ENCODE data around the gene CLIP2. TPM values are rescaled to one million over a fixed set of nuclear protein-coding genes. Genes with fewer than 3 reads are reported as not detected.
"Not testable (repeated sequence)": the region's sequence is repeated elsewhere in the genome, so short reads cannot be mapped to it uniquely, and the experiment has no call there.

The CLIP2 gene
- polyA plus RNA-seq, 1 donor: 18.5 TPM

DNA sequence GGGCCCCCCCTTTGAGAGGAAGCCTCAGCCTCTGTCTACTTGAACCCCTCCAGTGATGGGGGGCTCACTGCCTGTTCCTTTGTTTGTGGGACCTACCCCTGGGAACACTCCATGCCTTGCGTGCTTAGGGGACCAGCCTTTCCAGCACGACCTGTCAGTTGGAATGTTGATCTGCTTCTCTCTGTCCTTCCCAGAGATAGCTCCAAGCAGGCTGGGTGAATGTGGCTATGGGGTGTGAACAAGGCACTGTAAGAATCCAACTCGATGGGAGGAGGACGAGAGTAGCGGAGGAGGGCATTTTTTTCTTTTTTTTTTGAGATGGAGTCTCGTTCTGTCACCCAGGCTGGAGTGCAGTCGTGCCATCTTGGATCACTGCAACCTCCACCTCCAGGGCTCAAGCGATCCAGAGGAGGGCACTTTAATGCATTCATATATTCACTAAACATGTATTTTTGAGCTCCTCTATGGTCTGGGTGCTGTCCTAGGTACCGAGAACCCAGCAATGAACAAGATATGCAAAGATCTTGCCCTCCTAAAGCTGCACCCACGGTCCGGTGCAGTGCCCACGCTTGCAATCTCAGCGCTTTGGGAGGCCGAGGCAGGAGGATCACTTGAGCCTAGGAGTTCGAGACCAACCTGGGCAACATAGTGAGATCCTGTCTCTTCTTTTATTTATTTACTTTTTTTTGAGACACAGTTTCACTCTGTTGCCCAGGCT, 8.5 kb downstream of the CLIP2 start:
- no peak for DNase-seq (ENCODE audit: low read depth)

DNA sequence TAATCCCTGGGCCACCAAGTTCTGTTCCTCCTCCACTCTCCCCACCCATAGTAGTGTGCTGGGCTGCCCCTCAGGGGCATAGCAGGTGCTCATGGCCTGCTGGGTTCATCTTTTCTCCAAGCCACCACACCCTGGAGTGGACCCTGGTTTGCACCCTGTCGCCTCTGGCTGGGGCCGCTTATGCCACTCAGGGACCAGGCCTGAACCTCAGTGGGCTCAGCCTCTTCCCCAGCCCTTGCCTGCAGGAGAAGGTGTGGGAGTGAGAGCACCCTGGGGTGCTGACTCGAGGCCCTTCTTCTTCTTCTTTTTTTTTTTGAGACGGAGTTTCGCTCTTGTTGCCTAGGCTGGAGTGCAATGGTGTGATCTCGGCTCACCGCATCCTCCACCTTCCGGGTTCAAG, 10.2 kb downstream of the CLIP2 start:
- no peak for DNase-seq (ENCODE audit: low read depth)

DNA sequence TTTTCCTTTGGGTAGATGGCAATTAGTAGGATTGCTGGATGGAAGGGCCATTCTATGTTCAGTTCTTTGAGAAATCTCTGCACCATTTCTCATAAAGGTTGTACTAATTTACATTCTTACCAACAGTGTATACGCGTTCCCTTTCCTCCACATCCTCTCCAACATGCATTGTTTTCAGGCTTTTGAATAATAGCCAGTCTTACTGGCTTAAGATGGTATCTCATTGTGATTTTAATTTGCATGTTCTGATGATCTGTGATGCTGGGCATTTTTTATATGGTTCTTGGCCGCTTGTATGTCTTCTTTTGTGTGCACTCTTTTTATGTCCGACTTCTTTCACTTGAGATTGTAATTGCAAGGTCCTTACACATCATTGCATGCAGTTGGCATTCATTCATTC, 11.7 kb downstream of the CLIP2 start:
- DNase-seq (ENCODE audit: low read depth): no peak

DNA sequence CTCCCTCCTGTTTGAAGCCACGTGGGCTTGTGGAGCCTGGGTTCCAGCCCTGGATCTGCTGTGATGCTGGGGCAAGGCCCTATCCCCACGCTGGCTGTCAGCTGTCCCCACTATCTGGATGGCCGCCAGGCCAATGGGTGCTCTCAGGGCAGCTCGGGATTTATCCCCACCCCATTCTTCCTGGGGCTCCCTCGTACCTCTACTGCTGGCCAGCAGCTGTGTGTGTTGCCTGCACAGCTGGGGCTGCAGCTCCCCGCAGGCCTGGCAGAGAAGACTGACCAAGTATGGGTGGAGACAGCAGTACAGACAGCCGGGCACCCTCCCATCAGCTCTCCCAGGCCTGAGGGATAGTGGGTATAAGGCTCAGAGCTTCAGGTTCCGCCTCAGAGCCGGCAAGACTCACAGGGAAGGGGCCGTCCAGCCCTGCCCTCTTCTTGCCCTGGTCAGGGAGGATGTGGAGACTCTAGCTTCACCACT, 13.6 kb downstream of the CLIP2 start:
- DNase-seq (ENCODE audit: low read depth): no peak

DNA sequence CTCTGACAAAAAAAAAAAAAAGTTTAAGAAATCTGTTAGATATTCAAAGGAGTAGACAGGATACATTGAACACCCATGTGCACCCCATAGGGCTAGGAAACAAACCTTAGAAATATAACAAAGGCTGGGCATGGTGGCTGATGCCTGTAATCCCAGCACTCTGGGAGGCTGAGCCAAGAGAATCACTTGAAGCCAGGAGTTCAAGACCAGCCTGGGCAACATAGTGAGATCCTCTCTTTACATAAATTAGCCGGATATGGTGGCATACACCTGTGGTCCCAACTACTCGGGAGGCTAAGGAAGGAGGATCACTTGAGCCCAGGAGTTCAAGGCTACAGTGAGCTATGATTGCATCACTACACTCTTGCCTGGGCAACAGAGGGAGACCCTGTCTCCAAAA, 15.3 kb downstream of the CLIP2 start:
- no peak for DNase-seq (ENCODE audit: low read depth)

DNA sequence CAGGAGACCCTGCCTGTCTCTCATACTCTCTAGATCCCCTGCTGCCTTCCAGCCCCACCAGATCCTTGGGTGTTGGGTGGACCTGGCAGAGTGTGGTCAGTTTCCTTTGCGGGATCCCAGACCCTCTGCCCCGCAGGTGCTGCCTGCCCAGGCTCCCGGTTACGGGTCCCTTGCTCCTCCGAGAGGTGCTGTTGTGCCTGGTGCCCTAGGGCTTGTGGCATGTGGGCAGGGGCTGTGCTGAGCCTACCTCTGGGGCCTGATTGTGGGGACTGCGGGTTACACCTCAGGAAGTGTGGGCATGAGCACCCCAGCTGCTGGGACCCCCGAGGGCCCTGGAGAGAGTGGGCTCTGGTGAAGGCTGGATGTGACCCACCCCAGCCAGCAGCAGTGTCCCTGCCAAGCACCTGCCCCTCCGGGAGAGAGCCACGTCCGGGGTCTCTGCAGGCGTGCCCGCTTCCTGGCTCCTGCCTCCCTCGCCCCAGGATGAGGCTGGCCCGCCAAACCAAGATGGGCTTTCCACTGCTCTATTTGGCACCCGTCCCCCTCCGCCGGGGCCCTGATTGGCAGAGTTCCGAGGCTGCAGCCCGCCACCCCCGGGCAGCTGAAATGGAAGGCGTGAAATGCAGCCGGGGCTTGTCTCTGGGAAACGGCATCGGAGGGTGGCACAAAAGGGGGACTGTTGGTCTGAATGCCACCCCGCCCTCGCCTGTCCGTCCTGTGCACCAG, 17.0 kb downstream of the CLIP2 start:
- DNase-seq (ENCODE audit: low read depth): no peak

DNA sequence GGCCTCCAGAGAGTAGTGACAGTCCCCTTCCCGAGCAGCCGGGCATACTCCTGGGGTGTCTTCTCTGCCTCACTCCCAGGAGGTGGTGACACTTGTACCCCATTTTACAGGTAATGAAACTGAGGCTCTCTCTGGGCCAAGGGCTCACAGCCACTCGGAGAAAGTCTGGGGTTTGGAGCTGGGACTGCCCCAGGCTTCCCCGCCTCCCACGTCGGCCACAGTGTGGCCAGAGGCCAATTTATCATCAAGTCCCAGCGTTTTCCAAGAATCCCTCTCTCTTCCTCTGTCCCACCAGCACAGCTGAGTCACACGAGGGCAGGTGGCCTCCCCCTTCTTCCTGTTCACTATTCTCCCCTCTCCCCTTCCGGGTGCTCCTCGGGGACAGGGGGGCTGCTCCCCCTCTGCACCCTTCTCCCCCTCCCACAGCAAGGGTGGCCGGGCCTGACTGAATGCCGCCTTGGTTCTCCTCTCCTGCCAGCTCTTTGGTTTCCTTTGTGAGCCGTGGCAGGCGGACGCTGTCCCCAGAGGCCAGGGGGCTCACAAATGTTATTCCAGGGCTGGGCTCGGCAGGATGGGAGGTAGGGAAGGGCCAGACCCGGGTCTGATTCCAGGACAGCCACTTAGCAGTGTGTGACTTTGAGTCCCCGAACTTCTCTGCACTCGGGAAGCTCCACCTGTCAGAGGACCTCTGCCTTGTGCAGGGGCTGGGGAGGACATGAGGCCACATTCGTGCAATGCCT, 17.7 kb downstream of the CLIP2 start:
- no peak for DNase-seq (ENCODE audit: low read depth)

DNA sequence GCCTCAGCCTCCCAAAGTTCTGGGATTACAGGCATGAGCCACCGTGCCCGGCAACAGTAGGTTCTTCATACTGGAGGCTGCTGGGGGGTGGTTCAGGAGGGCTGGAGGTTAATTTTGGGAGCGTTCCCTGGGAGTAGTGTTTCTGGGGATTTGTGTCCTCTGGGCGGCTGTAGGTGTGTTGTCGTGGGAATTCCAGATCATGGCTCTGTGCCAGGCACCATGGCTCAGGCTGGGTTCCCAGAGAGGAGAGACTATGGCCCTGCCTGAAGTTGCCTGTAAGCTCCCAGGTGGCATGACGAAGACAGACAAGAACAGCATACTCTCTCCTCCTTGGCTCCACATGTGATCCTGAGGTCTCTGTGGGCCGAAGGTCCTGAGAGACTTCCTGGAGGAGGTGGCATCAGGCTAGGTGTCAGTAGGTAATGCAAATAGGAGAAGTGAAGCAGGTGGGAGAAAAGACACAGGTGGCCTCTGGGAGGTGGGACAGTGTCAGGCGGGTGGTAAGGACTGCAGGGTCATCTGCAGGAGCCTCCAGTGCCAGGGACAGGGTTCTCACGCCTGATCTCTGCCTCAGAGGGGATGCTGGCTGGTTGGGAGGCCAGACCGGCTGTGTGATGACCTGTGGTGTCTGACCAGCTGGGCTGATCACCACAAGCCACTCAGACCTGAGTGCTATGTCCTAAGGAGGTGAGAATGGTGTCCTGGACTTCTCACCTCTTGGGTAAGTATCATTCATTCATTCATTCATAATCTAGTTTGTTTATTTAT, 18.7 kb downstream of the CLIP2 start:
- no peak for DNase-seq (ENCODE audit: low read depth)

DNA sequence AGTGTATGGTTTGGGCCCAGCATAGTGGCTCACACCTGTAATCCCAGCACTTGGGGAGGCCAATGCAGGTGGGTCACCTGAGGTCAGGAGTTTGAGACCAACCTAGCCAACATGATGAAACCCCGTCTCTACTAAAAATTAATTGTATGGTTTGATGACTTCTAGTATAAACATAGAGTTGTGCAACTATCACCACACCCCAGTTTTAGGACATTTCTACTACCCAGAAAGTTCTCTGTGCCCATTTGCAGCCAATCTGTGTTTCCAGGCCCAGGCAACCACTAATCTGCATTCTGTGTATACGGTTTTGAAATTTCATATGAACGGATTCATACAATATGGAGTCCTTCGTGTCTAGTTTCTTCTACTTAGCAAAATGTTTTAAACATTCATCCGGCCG, 20.0 kb downstream of the CLIP2 start:
- DNase-seq (ENCODE audit: low read depth): no peak

DNA sequence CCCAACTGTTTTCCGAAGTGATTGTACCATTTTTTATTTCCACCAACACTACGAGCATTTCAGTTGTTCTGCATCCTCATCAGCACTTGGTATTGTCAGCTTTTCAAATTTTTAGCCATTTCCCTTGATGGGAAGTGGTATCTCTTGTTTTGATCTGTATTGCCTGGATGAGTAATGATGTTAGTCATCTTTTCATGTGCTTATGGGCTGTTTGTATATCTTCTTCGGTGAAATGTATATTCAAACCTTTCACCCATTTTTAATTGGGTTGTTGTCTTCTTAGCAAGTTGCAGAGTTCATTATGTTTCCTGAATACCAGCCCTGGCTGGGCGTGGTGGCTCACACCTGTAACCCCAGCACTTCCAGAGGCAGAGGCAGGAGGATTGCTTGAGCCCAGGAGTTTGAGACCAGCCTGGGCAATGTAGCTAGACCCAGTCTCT, 22.1 kb downstream of the CLIP2 start:
- DNase-seq (ENCODE audit: low read depth): no peak

DNA sequence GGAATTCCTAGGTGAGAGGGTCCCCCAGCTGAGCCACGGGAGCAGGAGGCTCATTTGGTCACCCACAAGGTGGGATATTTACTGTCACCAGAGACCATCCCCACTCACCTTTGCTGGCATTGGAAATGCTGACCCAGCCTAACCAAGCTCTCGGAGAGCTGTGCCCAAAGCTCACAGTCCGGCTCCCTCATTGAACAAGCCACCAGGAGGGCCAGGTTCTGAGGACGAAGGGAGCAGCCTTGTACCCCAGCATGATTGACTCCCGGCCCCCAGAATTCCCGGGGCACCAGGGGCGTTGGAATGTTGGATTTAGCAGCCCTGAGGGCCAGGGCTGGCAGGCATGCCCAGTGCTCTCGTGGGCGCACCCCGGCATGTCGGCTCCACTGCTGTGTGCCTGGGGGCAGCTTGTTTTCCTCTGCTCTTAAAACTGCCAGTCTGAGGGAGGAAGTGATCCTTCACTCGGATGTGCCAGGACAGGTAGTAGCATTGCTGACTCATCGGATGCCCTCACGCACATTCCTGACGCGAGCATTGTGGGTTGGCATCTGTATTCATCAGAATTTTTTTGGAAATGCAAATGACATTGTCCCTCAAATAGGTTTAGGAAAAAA, 23.3 kb downstream of the CLIP2 start:
- no peak for DNase-seq (ENCODE audit: low read depth)

DNA sequence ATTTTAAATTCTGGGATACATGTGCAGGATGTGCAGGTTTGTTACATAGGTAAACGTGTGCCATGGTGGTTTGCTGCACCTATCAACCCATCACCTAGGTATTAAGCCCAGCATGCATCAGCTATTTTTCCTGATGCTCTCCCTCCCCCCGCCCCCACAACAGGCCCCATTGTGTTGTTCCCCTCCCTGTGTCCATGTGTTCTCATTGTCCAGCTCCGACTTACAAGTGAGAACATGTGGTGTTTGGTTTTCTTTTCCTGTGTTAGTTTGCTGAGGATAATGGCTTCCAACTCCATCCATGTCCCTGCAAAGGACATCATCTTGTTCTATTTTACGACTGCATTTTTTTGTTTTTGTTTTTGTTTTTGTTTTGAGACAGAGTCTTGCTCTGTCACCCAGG, 26.7 kb downstream of the CLIP2 start:
- DNase-seq (ENCODE audit: low read depth): not testable (repeated sequence)

DNA sequence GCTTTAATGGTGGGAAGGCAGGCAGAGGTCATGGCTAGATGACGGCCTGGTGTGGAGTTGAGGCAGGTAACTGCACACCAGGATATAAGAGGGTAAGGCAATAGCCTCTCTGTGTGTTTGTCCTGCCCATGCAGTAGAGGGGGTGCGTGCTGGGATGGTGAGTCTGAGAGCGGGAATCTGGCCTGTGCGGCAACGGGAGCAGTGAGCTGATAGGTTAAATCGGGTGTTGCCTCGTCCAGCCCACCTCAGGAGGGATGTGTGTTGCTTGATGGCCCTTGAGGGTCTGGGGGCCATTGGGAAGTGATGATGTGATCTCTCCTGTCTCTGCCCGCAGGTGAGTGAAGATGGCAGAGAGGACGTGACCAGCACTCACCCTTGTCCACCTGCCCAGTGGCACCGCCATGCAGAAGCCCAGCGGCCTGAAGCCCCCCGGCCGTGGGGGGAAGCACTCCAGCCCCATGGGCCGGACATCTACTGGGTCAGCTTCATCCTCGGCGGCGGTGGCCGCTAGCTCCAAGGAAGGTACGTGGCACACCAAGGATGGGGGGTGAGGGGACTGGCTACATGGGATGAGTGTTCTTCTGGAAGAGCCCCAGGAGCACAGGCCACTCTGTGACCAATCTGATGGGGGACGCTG, 28.1 kb downstream of the CLIP2 start:
- no peak for DNase-seq (ENCODE audit: low read depth)

DNA sequence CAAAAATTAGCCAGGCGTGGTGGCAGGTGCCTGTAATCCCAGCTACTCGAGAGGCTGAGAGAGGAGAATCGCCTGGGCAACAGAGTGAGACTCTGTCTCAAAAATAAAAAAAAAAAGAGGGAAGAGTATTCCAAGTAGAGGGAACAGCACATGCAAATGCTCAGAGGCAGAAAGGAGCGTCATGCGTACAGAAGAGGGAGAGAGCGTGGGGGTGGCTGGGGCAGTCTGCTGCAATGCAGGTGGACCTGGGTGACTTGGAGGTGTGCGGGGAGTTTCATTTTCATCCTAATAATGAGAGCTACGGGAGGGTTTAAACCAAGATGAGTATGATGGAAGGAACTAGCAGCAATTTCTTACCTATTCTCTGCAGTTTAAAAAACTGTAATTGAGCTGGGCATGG, 28.8 kb downstream of the CLIP2 start:
- DNase-seq (ENCODE audit: low read depth): no peak

DNA sequence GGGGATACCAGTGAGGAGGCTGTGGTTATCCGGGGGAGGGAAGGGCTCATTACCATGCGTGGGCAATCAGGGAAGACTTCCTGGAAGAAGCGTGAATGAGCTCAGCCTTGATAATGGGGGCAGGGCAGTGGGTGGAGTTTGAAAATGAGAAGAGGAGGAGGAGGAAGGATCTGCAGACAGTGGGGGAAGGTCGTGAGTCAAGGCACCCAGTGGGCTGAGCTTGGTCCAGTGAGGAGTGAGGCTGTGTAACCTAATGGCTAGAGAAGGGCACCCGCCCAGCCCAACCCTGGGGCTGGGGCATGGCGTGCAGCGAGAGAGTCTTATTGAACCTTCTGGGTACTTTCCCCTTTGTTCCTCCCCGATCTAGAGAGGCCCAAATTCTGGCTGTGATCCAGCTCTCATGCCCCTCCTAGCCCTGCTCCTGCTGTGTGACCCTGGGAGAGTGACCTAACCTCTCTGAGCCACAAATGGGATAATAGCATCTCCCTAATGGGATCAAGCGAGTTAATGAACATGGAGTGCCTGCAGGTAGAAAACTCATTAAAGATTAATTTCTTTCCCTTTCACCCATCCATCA, 31.5 kb downstream of the CLIP2 start:
- no peak for DNase-seq (ENCODE audit: low read depth)

DNA sequence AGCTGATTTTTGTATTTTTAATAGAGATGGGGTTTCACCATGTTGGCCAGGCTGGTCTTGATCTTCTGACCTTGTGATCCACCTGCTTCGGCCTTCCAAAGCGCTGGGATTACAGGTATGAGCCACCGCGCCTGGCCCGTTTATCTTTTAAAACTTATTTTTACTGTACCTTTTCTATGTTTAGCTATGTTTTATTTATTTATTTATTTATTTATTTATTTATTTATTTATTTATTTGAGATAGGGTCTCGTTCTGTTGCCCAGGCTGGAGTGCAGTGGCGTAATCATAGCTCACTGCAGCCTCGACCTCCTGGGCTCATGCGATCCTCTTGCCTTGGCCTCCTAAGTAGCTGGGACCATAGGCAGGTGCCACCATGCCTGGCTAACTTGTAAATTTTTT, 33.7 kb downstream of the CLIP2 start:
- DNase-seq (ENCODE audit: low read depth): not testable (repeated sequence)

DNA sequence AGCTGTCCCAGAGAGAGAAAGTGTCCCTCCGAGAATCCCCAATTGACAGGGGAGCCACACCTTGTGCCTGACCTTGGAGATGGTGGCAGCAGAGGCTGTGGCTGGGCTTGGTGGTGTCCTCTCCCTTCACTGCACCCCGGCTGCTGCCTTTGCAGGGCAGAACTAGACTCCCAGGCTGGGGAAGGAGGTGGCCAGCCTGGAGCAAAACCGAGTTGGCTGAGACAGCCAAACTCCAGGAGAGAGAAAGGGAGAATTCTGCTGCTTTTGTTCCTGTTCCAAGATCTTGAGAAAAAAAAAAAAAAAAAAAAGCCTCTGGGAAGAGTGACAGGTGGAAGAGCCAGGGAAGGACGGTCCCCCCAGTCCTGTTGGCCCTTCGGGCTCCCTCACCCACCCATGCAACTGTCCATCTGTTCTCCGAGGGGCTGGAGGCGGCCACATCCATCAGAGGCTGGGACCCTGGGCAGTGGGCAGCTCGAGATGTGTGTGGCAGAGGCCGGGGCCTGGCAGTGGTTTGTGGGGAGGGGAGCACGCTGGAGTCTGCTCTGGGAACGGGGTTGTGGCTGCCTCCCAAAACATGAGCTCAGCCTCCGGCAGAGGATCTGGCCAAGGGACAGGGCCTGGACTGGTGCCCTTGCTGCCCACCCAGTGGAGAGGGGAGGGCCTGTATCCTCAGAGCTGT, 35.5 kb downstream of the CLIP2 start:
- DNase-seq (ENCODE audit: low read depth): no peak

DNA sequence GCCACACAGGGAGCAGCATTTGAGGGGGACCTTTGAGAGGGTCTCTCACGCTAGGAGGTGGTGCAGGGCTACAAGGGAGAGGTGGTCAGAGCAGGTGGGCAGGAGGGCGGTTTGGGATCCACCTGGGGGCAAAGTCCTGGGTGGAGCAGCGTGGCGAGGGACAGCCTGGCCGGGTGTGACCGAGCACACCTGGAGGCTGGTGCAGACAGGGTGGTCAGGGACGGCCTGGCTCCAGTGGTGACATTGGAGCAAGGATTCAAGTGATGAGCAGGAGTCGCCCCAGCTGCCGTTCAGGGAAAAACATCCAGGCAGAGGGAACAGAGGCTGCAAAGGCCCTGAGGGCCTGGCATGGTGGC, 36.0 kb downstream of the CLIP2 start:
- no peak for DNase-seq (ENCODE audit: low read depth)

DNA sequence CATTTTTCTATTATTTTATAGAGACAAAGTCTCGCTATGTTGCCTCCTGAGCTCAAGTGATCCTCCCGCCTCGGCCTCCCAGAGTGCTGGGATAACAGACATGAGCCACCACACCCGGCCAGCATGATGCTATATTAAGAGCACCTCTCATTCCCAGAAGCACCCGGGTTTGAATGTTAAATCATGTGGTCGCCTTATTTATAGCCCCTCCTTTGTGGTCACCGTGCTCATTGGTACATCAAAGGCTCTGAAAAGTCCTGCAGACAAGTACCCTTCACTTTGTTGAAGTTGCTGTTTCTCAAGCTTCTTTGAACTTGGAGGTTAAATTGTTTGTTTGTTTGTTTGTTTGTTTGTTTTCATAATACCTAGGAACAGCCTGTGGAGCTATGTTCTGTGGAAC, 40.0 kb downstream of the CLIP2 start:
- DNase-seq (ENCODE audit: low read depth): no peak
